GM12891 (cell line): ENCODE results near the gene GANC.

Source experiments
- DNase-seq: peaks from one replicate; pipeline ENCODE4 v3.0.0; 2011; ENCODE audit warnings: low spot score; ENCODE audit not compliant: insufficient read length
- FAIRE-seq: peaks from 2 replicates; lab custom pipeline; 2011; peaks lifted over from hg19 to GRCh38; lab: Jason Lieb, UNC
- PAX5 ChIP-seq: IDR thresholded peaks from 2 replicates; pipeline ENCODE4 v1.6.1; 2011; ENCODE audit warnings: low read length, moderate library complexity, mild to moderate bottlenecking; ENCODE audit not compliant: insufficient read depth, severe bottlenecking
- POLR2A ChIP-seq: IDR thresholded peaks from 2 replicates; pipeline ENCODE4 v1.6.1; 2011; ENCODE audit warnings: low read depth, low read length, control low read depth
- POLR2AphosphoS5 ChIP-seq: IDR thresholded peaks from 2 replicates; pipeline ENCODE4 v1.6.1; 2011; ENCODE audit warnings: low read depth, low read length, control low read depth
- POU2F2 ChIP-seq: IDR thresholded peaks from 2 replicates; pipeline ENCODE4 v1.6.1; 2011; ENCODE audit warnings: low read depth, mild to moderate bottlenecking, control low read depth, low read length, moderate library complexity
- SPI1 ChIP-seq: IDR thresholded peaks from 2 replicates; pipeline ENCODE4 v1.6.1; 2011; ENCODE audit warnings: low read depth, low read length, control low read depth
- TAF1 ChIP-seq: IDR thresholded peaks from 2 replicates; pipeline ENCODE4 v1.6.1; 2011; ENCODE audit warnings: low read depth, low read length, control low read depth

The GANC gene

GRCh38 chr15:42368096-42368495, 95.1 kb downstream of the GANC start:
- no peak for FAIRE-seq
- no peak for DNase-seq
- TF ChIP-seq SPI1, result no peak
- TF ChIP-seq TAF1, result no peak
- no peak for TF ChIP-seq POLR2AphosphoS5
- TF ChIP-seq POLR2A, result no peak
- no peak for TF ChIP-seq PAX5
- TF ChIP-seq POU2F2, result no peak

- FAIRE-seq (no peak), DNase-seq (no peak)
- TF ChIP-seq POLR2A (no peak), TAF1 (no peak), POU2F2 (no peak), PAX5 (no peak), SPI1 (no peak), POLR2AphosphoS5 (no peak)
Measured at GRCh38 chr15:42371096-42371495, 98.1 kb downstream of the GANC start.

- TF ChIP-seq POLR2AphosphoS5 (no peak), POLR2A (no peak), PAX5 (no peak), POU2F2 (no peak), TAF1 (no peak), SPI1 (no peak)
- DNase-seq (no peak), FAIRE-seq (no peak)
Measured at GRCh38 chr15:42373274-42373673, 100.3 kb downstream of the GANC start.

GRCh38 chr15:42373936-42374335, 100.9 kb downstream of the GANC start:
- FAIRE-seq, result no peak
- TF ChIP-seq PAX5 (no peak), POU2F2 (no peak), POLR2A (no peak), TAF1 (no peak), SPI1 (no peak), POLR2AphosphoS5 (no peak)

GRCh38 chr15:42374810-42375209, 101.8 kb downstream of the GANC start:
- DNase-seq, result no peak
- TF ChIP-seq TAF1 (no peak), POLR2AphosphoS5 (no peak), POLR2A (no peak), POU2F2 (no peak), SPI1 (no peak), PAX5 (no peak)
- FAIRE-seq, result no peak

More at GRCh38 chr15:42373936-42374335, 100.9 kb downstream of the GANC start:
- no peak for DNase-seq

GRCh38 chr15:42375252-42375651, 102.3 kb downstream of the GANC start:
- DNase-seq (no peak), FAIRE-seq (no peak)
- TF ChIP-seq POLR2AphosphoS5, result no peak
- TF ChIP-seq PAX5, result no peak
- no peak for TF ChIP-seq POU2F2
- no peak for TF ChIP-seq TAF1
- no peak for TF ChIP-seq SPI1
- TF ChIP-seq POLR2A, result no peak

- no peak for DNase-seq
- TF ChIP-seq PAX5 (no peak), SPI1 (no peak), TAF1 (no peak), POLR2AphosphoS5 (no peak), POU2F2 (no peak), POLR2A (no peak)
- FAIRE-seq, result no peak
Measured at GRCh38 chr15:42375941-42376340, 102.9 kb downstream of the GANC start.

GRCh38 chr15:42378011-42378410, 105.0 kb downstream of the GANC start:
- TF ChIP-seq POLR2A (no peak), SPI1 (no peak), POLR2AphosphoS5 (no peak), TAF1 (no peak), PAX5 (no peak), POU2F2 (no peak)
- FAIRE-seq (no peak), DNase-seq (no peak)

- no peak for DNase-seq
- TF ChIP-seq SPI1 (no peak), POU2F2 (no peak), POLR2AphosphoS5 (no peak), TAF1 (no peak), POLR2A (no peak), PAX5 (no peak)
- no peak for FAIRE-seq
Measured at GRCh38 chr15:42384597-42384996, 111.6 kb downstream of the GANC start.

- FAIRE-seq (peak; percentile 72), DNase-seq (no peak)
- TF ChIP-seq POLR2A, result no peak
Measured at GRCh38 chr15:42385206-42385979, 112.4 kb downstream of the GANC start.
